Keratinocyte (primary cell): ENCODE data around the gene TNFAIP8. TPM values are rescaled to one million over a fixed set of nuclear protein-coding genes. Genes with fewer than 3 reads are reported as not detected.

ENCODE experiments used
- DNase-seq: peaks from one replicate; pipeline ENCODE4 v3.0.0-alpha.2; 2011; ENCODE audit warnings: low read depth, missing footprints, low spot score
- FAIRE-seq: peaks from 2 replicates; lab custom pipeline; 2011; peaks lifted over from hg19 to GRCh38; lab: Jason Lieb, UNC
- H2AFZ ChIP-seq: 2 replicates; pipeline ENCODE4 v1.6.0; 2012; ENCODE audit warnings: low read length, control low read depth, inconsistent platforms; ENCODE audit not compliant: control insufficient read depth
- H3K27ac ChIP-seq: 2 replicates; pipeline ENCODE4 v1.5.1; 2011; ENCODE audit warnings: low read length; ENCODE audit not compliant: control insufficient read depth, insufficient read depth
- H3K27me3 ChIP-seq: 3 replicates; pipeline ENCODE4 v1.6.0; 2011; ENCODE audit warnings: low read length; ENCODE audit not compliant: control insufficient read depth, insufficient read depth; ENCODE audit errors: extremely low read depth
- H3K36me3 ChIP-seq, 2 experiments: 2 replicates in 1 of 2; 3 replicates in 1 of 2; pipeline ENCODE4 v1.5.1; 2011; ENCODE audit warnings: low read length in 2 of 2, mild to moderate bottlenecking in 1 of 2; ENCODE audit not compliant: control insufficient read depth in 2 of 2, insufficient read depth in 2 of 2; ENCODE audit errors: extremely low read depth in 1 of 2
- H3K4me1 ChIP-seq: 3 replicates; pipeline ENCODE4 v1.5.1; 2011; ENCODE audit warnings: low read length; ENCODE audit not compliant: control insufficient read depth, insufficient read depth; ENCODE audit errors: extremely low read depth
- H3K4me2 ChIP-seq: 3 replicates; pipeline ENCODE4 v1.6.0; 2011; ENCODE audit warnings: low read depth, low read length; ENCODE audit not compliant: control insufficient read depth, insufficient read depth; ENCODE audit errors: extremely low read depth
- H3K4me3 ChIP-seq, 3 experiments: fragments of 200-600 bp in 1 of 3; sonication (generic) in 1 of 3; 2 replicates in 2 of 3; 3 replicates in 1 of 3; pipeline ENCODE4 v1.5.1; 2011 to 2016; ENCODE audit warnings: low read length in 3 of 3, mild to moderate bottlenecking in 3 of 3, control low read depth in 2 of 3, inconsistent platforms in 1 of 3, low read depth in 1 of 3, mixed read lengths in 1 of 3, mixed run types in 1 of 3, moderate library complexity in 1 of 3; ENCODE audit not compliant: control insufficient read depth in 2 of 3, insufficient read depth in 2 of 3; ENCODE audit errors: extremely low read depth in 1 of 3
- H3K79me2 ChIP-seq: 2 replicates; pipeline ENCODE4 v1.6.0; 2012; ENCODE audit warnings: low read length; ENCODE audit not compliant: control insufficient read depth, insufficient read depth
- H3K9ac ChIP-seq: 3 replicates; pipeline ENCODE4 v1.6.0; 2011; ENCODE audit warnings: low read length; ENCODE audit not compliant: control insufficient read depth, insufficient read depth; ENCODE audit errors: extremely low read depth
- H3K9me1 ChIP-seq: 3 replicates; pipeline ENCODE4 v1.6.0; 2011; ENCODE audit warnings: low read length; ENCODE audit not compliant: control insufficient read depth, insufficient read depth; ENCODE audit errors: extremely low read depth
- H3K9me3 ChIP-seq: 2 replicates; pipeline ENCODE4 v1.5.1; 2012; ENCODE audit warnings: low read depth, low read length; ENCODE audit not compliant: control insufficient read depth
- H4K20me1 ChIP-seq: 3 replicates; pipeline ENCODE4 v1.6.0; 2011; ENCODE audit warnings: low read length; ENCODE audit not compliant: control insufficient read depth, insufficient read depth; ENCODE audit errors: extremely low read depth
- EZH2 ChIP-seq: IDR thresholded peaks from one replicate; pipeline ENCODE4 v1.6.1; 2012; ENCODE audit warnings: inconsistent platforms, mild to moderate bottlenecking, low read length, moderate library complexity
- dilution Hi-C: fragments of 300-500 bp; cut with MboI; formaldehyde crosslinking; loops from one replicate; pipeline ENCODE4 v1.7.0; 2020; ENCODE audit warnings: low sequenced_read_pairs; ENCODE audit not compliant: extremely low pct_ligation_motif_present
- polyA plus RNA-seq, 5 experiments: library from polyadenylated mRNA; depleted of rRNA in 3 of 5; stranded (reverse) in 3 of 5; stranded (forward) in 1 of 5; unstranded in 1 of 5; fragments of >200 nt; gene quantifications; 1 replicate in 1 of 5; 2 replicates in 3 of 5; 3 replicates in 1 of 5; pipeline versions ENCODE4 v1.2.1 to v1.2.3, GENCODE V29; 2011 to 2012; ENCODE audit warnings: missing spikeins in 2 of 5, low read depth in 1 of 5, low replicate concordance in 1 of 5
- TF ChIP-seq, protein P1 (sequence below), 3 experiments: IDR thresholded peaks in 1 of 3; conservative IDR thresholded peaks in 1 of 3; optimal IDR thresholded peaks in 1 of 3; 2 replicates in 2 of 3; 3 replicates in 1 of 3; pipeline versions ENCODE3 to v1.5.1; 2011; ENCODE audit warnings: low read length in 3 of 3, mild to moderate bottlenecking in 3 of 3, moderate library complexity in 2 of 3, control low read depth in 1 of 3, inconsistent platforms in 1 of 3; ENCODE audit not compliant: insufficient read depth in 2 of 3; ENCODE audit errors: extremely low read depth in 1 of 3

Gene TNFAIP8
- polyA plus RNA-seq, 1 donor (not counting 4 experiments of a cell fraction or from before 2014, with no cell fraction given): 20.8 TPM

DNA sequence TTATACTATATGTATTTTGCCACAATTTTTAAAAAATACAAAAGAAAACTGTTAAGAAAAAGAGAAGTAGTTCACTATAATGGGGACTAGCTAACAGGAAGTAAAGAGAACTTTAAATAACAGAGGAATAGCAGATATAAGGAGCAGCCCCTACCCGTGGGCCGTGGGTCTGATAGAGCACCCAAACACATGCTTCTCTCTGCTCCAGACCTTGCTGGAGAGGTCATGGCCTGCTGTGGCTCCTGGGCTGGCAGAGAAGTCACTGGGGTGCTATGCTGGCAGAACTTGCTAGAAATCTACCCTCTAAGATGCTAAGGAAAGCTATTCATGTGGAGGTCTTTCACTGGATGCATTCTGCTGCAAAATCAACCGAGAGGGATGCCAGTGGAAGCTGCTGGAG lies 10.0 kb upstream of the TNFAIP8 start:
- Histone ChIP-seq H3K9me1 (no peaks in the 10 kb centered on the region), H3K79me2 (no peaks in the 10 kb centered on the region), H2AFZ (no peak overlapping the region), H3K4me1 (no peaks in the 10 kb centered on the region), H3K4me3 (no peak overlapping the region), H3K9ac (no peak overlapping the region), H3K27me3 (no peaks in the 10 kb centered on the region), H3K9me3 (no peaks in the 10 kb centered on the region), H3K27ac (no peak overlapping the region), H3K4me2 (no peak overlapping the region), H3K36me3 (peaks cover 0 to 1% of the 10 kb centered on the region in 2 experiments), H4K20me1 (no peaks in the 10 kb centered on the region)
- dilution Hi-C loops: no loop called here
- no peak for TF ChIP-seq EZH2
- TF ChIP-seq, protein P1, sequence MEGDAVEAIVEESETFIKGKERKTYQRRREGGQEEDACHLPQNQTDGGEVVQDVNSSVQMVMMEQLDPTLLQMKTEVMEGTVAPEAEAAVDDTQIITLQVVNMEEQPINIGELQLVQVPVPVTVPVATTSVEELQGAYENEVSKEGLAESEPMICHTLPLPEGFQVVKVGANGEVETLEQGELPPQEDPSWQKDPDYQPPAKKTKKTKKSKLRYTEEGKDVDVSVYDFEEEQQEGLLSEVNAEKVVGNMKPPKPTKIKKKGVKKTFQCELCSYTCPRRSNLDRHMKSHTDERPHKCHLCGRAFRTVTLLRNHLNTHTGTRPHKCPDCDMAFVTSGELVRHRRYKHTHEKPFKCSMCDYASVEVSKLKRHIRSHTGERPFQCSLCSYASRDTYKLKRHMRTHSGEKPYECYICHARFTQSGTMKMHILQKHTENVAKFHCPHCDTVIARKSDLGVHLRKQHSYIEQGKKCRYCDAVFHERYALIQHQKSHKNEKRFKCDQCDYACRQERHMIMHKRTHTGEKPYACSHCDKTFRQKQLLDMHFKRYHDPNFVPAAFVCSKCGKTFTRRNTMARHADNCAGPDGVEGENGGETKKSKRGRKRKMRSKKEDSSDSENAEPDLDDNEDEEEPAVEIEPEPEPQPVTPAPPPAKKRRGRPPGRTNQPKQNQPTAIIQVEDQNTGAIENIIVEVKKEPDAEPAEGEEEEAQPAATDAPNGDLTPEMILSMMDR (optimal IDR thresholded peaks at IDR 0.05 in 1 of 3, IDR thresholded peaks at IDR 0.05 in 1 of 3, conservative IDR thresholded peaks at IDR 0.05 in 1 of 3; ENCODE audit: extremely low read depth in 1 of 3, insufficient read depth in 2 of 3, low read length in 3 of 3): no peak
- no peak for DNase-seq
- FAIRE-seq: no peak

DNA sequence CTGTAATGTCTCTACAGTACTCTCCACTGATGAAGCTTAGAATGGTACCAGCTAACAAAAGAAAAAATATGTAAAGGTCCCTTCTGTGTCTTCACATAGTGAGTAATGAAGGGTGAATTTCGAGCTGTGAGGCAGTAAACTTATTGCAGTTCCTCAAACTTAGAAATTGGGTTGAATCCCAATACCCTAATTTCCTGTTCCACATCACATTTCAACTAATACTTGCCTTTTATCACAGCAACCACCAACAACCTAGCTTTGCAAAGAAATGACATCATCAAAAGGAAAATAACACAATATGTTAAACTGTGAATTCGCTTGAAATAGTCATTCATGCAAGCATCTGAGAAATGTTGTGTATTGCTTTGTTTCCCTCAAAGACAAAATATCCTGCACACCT lies 9.4 kb upstream of the TNFAIP8 start:
- FAIRE-seq: no peak
- no peaks in the 10 kb centered on the region for H3K79me2 ChIP-seq

More for the DNA sequence above, 9.4 kb upstream of the TNFAIP8 start:
- H3K9me3 ChIP-seq: no peaks in the 10 kb centered on the region
- no peak overlapping the region for H3K4me3 ChIP-seq
- H3K27ac ChIP-seq: no peak overlapping the region
- no peak for DNase-seq
- no peaks in the 10 kb centered on the region for H3K9me1 ChIP-seq
- no peak overlapping the region for H3K9ac ChIP-seq
- H3K27me3 ChIP-seq: no peaks in the 10 kb centered on the region
- H2AFZ ChIP-seq: no peak overlapping the region
- no peaks in the 10 kb centered on the region for H4K20me1 ChIP-seq
- TF ChIP-seq EZH2: no peak
- TF ChIP-seq, protein P1 (optimal IDR thresholded peaks at IDR 0.05 in 1 of 3, IDR thresholded peaks at IDR 0.05 in 1 of 3, conservative IDR thresholded peaks at IDR 0.05 in 1 of 3; ENCODE audit: extremely low read depth in 1 of 3, insufficient read depth in 2 of 3, low read length in 3 of 3): no peak
- H3K36me3 ChIP-seq: peaks cover 0 to 1% of the 10 kb centered on the region in 2 experiments
- dilution Hi-C loops: no loop called here
- no peak overlapping the region for H3K4me2 ChIP-seq
- no peaks in the 10 kb centered on the region for H3K4me1 ChIP-seq
